Large intestine (tissue), 3 donors: ENCODE results near the gene VCAN. TPM values are rescaled to one million over a fixed set of nuclear protein-coding genes. Genes with fewer than 3 reads are reported as not detected.

ENCODE experiments used
- DNase-seq, 2 donors: peaks; one replicate each; pipeline versions ENCODE4 v3.0.0 to v3.0.0-alpha.2; 2013
- H3K27ac ChIP-seq: one replicate; pipeline ENCODE4 v1.5.1; 2013; ENCODE audit warnings: low read length
- H3K27me3 ChIP-seq: 2 replicates; pipeline ENCODE4 v1.6.1; 2013; ENCODE audit warnings: low read length; ENCODE audit not compliant: control insufficient read depth, insufficient read depth
- H3K36me3 ChIP-seq: 2 replicates; pipeline ENCODE4 v1.6.1; 2013; ENCODE audit warnings: low read length; ENCODE audit not compliant: control insufficient read depth, insufficient read depth
- H3K4me1 ChIP-seq: one replicate; pipeline ENCODE4 v1.6.1; 2013; ENCODE audit warnings: low read length; ENCODE audit not compliant: control insufficient read depth, insufficient read depth
- H3K4me3 ChIP-seq: one replicate; pipeline ENCODE4 v1.5.1; 2013; ENCODE audit warnings: low read length
- H3K9me3 ChIP-seq: one replicate; pipeline ENCODE4 v1.6.1; 2013; ENCODE audit warnings: mild to moderate bottlenecking, low read depth, low read length, moderate library complexity; ENCODE audit not compliant: control insufficient read depth
- WGBS: methylation state at CpG from one replicate; pipeline ENCODE4 v1.1.5; 2013; ENCODE audit warnings: low lambda C conversion rate; ENCODE audit not compliant: insufficient coverage; 5-methylcytosine and 5-hydroxymethylcytosine counted together
- polyA plus RNA-seq: library from polyadenylated mRNA; unstranded; fragments of 120-200 nt; gene quantifications from one replicate; pipeline ENCODE4 v1.2.1, GENCODE V29; 2013

VCAN gene
- polyA plus RNA-seq, 1 donor = 82.7 TPM

- peaks cover 34% of the 10 kb centered on the region for H3K4me1 ChIP-seq
- peaks cover 3% of the 10 kb centered on the region for H3K9me3 ChIP-seq
- H3K4me3 ChIP-seq = no peak overlapping the region
- no peak overlapping the region for H3K27ac ChIP-seq
- peak in 1 of 2 donors; percentile 53 for DNase-seq
- WGBS = no CpG with 5 or more reads among the region's 5 CpGs
- H3K27me3 ChIP-seq = peaks cover 27% of the 10 kb centered on the region
- no peaks in the 10 kb centered on the region for H3K36me3 ChIP-seq
These were observed 3.9 kb downstream of the VCAN start for GRCh38 chr5:83475391-83475863.

- Histone ChIP-seq H3K4me3 (no peak overlapping the region), H3K36me3 (no peaks in the 10 kb centered on the region), H3K4me1 (peaks cover 27% of the 10 kb centered on the region), H3K27ac (no peak overlapping the region), H3K27me3 (peaks cover 24% of the 10 kb centered on the region), H3K9me3 (peaks cover 3% of the 10 kb centered on the region)
- WGBS = no CpG with 5 or more reads among the region's 5 CpGs
- peak in 1 of 2 donors; percentile 32 for DNase-seq
These were observed 4.6 kb downstream of the VCAN start for GRCh38 chr5:83475935-83476814.

- Histone ChIP-seq H3K27me3 (no peaks in the 10 kb centered on the region), H3K4me1 (no peaks in the 10 kb centered on the region), H3K9me3 (no peaks in the 10 kb centered on the region), H3K36me3 (no peaks in the 10 kb centered on the region), H3K4me3 (no peak overlapping the region), H3K27ac (no peak overlapping the region)
- WGBS = no CpG with 5 or more reads among the region's 1 CpG
- DNase-seq = no peak
These were observed 11.4 kb downstream of the VCAN start for GRCh38 chr5:83482961-83483360.

GRCh38 chr5:83484294-83484693 lies 12.8 kb downstream of the VCAN start:
- Histone ChIP-seq H3K27me3 (no peaks in the 10 kb centered on the region), H3K36me3 (no peaks in the 10 kb centered on the region), H3K27ac (no peak overlapping the region), H3K4me1 (no peaks in the 10 kb centered on the region), H3K4me3 (no peak overlapping the region), H3K9me3 (no peaks in the 10 kb centered on the region)
- 92% methylated on average over 1 of the region's 2 CpGs for WGBS
- DNase-seq = no peak

GRCh38 chr5:83485842-83486241 lies 14.3 kb downstream of the VCAN start:
- H3K27me3 ChIP-seq = no peaks in the 10 kb centered on the region
- no peak for DNase-seq
- WGBS = no CpG with 5 or more reads among the region's 4 CpGs

GRCh38 chr5:83487155-83487554 lies 15.6 kb downstream of the VCAN start:
- Histone ChIP-seq H3K27ac (no peak overlapping the region), H3K4me3 (no peak overlapping the region), H3K9me3 (no peaks in the 10 kb centered on the region), H3K36me3 (peaks cover 7% of the 10 kb centered on the region), H3K27me3 (no peaks in the 10 kb centered on the region), H3K4me1 (no peaks in the 10 kb centered on the region)
- WGBS = no CpG with 5 or more reads among the region's 1 CpG
- no peak for DNase-seq

More at GRCh38 chr5:83485842-83486241, 14.3 kb downstream of the VCAN start:
- no peak overlapping the region for H3K4me3 ChIP-seq
- no peaks in the 10 kb centered on the region for H3K4me1 ChIP-seq
- H3K9me3 ChIP-seq = no peaks in the 10 kb centered on the region
- H3K27ac ChIP-seq = no peak overlapping the region
- peaks cover 5% of the 10 kb centered on the region for H3K36me3 ChIP-seq

- Histone ChIP-seq H3K4me3 (no peak overlapping the region), H3K27ac (no peak overlapping the region), H3K36me3 (peaks cover 10% of the 10 kb centered on the region), H3K27me3 (no peaks in the 10 kb centered on the region), H3K4me1 (no peaks in the 10 kb centered on the region), H3K9me3 (no peaks in the 10 kb centered on the region)
- no CpG with 5 or more reads among the region's 1 CpG for WGBS
- DNase-seq = no peak
These were observed 16.7 kb downstream of the VCAN start for GRCh38 chr5:83488271-83488670.

- H3K27ac ChIP-seq = no peak overlapping the region
- no peak for DNase-seq
- H3K36me3 ChIP-seq = peaks cover 14% of the 10 kb centered on the region
- no peaks in the 10 kb centered on the region for H3K9me3 ChIP-seq
- H3K27me3 ChIP-seq = no peaks in the 10 kb centered on the region
- H3K4me1 ChIP-seq = peaks cover 4% of the 10 kb centered on the region
- no peak overlapping the region for H3K4me3 ChIP-seq
These were observed 17.3 kb downstream of the VCAN start for GRCh38 chr5:83488821-83489220.

- WGBS = 100% methylated on average over 1 of the region's 9 CpGs
- Histone ChIP-seq H3K27ac (no peak overlapping the region), H3K9me3 (no peaks in the 10 kb centered on the region), H3K4me3 (no peak overlapping the region), H3K36me3 (peaks cover 14% of the 10 kb centered on the region), H3K27me3 (no peaks in the 10 kb centered on the region), H3K4me1 (peaks cover 8% of the 10 kb centered on the region)
- no peak for DNase-seq
These were observed 18.7 kb downstream of the VCAN start for GRCh38 chr5:83490203-83490602.

- WGBS = no CpG with 5 or more reads among the region's 1 CpG
- DNase-seq = no peak
- no peaks in the 10 kb centered on the region for H3K27me3 ChIP-seq
- peaks cover 8% of the 10 kb centered on the region for H3K4me1 ChIP-seq
- H3K36me3 ChIP-seq = peaks cover 14% of the 10 kb centered on the region
- H3K9me3 ChIP-seq = no peaks in the 10 kb centered on the region
- H3K27ac ChIP-seq = no peak overlapping the region
- no peak overlapping the region for H3K4me3 ChIP-seq
These were observed 20.8 kb downstream of the VCAN start for GRCh38 chr5:83492331-83492730.

- H3K27ac ChIP-seq = no peak overlapping the region
- H3K4me1 ChIP-seq = peaks cover 8% of the 10 kb centered on the region
- no peak for DNase-seq
- no peaks in the 10 kb centered on the region for H3K9me3 ChIP-seq
- WGBS = no CpG with 5 or more reads among the region's 7 CpGs
- no peaks in the 10 kb centered on the region for H3K27me3 ChIP-seq
- H3K36me3 ChIP-seq = peaks cover 14% of the 10 kb centered on the region
- H3K4me3 ChIP-seq = no peak overlapping the region
These were observed 22.1 kb downstream of the VCAN start for GRCh38 chr5:83493644-83494043.
